IPS-NIHi11 (cell line): ENCODE measurements around the gene ENAH.
"Not testable (repeated sequence)": the region's sequence is repeated elsewhere in the genome, so short reads cannot be mapped to it uniquely, and the experiment has no call there.

Experiments used
- DNase-seq: peaks from one replicate; pipeline ENCODE4 v3.0.0; 2012; ENCODE audit warnings: mixed read lengths, low spot score

ENAH gene

DNA sequence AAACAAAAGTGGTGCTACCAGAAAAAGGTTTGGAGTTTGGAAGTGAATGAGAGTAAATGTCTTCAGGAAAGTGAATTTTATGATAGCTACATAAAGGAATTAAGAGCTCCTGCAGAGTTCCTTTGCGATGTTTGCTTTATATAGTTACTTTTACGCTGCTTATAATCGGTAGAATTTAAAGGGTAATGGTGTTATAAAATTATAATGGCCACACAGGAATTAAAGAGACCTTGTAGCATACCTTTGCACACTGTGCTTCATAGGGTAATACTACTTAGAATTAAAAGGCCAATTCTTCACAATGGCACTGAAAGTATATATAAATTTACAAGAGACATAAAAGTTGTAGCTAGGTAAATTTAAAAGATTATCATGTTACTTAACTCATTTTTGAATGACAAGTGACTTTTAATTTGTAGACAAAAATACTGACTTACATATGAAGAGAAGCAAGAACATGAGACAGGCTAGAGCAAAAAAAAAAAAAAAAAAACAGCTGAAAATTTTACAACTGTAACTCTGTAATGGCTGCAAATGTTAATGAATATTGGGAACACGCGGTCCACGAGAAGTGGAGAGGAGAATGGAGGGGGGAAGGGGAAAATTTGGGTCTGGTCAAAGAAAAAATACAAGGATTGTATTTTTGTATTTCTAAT, 159.2 kb downstream of the ENAH start:
- DNase-seq: no peak

DNA sequence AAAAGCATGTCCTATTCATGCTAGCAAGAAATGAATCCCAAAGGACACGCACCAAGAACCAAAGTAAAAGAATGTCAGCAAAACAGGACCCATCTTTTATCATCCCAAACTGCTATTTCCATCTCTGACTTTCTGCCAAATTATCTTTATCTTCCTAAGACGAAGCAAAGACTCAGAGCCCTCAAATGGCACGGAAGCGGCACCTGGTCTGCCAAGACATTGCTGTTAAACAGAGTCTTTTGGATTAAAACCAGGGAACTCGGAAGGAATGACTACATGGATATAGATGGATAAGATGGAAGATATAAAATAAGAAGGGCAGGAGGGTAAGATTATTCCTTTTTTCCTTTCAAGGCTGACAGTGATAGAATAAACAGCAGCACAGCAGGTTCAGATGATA, 164.2 kb downstream of the ENAH start:
- DNase-seq: no peak

DNA sequence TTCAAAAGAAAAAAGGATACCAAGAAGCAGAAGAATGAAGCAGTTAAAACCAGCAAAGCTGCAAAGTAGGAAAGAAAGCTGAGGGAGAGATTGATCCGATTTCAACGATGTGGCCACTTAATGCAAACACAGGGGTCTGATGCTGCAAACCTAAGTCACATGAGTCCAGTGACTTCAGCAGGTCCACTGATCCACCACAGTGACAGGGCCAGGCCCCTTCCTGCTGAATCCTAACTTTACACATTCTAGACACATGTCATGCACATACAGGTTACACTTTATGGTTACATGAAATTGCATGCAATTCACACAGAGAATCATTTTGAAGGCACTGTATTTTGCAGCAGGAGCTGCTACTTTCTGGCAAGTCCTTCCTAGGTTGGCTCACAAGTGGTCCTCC, 166.1 kb downstream of the ENAH start:
- no peak for DNase-seq

- DNase-seq: no peak
Observed at GRCh38 chr1:225485991-225486530, 166.9 kb downstream of the ENAH start.

DNA sequence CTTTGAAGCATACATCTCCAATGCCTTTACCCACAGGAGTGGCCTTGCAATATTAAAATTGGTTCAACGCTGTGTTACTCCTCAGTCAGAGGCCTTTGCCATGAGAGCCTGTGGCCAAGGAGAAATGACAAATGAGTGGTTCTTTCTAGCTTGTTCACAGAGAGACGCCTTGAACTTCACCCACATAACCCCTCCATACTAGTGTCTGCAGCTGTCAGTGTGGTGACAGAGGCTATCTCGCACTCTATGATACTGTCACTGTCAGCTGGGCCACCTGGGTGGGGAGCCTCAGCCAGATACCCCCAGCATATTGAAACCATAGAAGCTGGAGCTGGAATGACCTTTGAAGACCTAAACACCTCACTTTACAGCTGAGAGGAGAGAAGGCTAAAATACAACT, 167.7 kb downstream of the ENAH start:
- DNase-seq: no peak

DNA sequence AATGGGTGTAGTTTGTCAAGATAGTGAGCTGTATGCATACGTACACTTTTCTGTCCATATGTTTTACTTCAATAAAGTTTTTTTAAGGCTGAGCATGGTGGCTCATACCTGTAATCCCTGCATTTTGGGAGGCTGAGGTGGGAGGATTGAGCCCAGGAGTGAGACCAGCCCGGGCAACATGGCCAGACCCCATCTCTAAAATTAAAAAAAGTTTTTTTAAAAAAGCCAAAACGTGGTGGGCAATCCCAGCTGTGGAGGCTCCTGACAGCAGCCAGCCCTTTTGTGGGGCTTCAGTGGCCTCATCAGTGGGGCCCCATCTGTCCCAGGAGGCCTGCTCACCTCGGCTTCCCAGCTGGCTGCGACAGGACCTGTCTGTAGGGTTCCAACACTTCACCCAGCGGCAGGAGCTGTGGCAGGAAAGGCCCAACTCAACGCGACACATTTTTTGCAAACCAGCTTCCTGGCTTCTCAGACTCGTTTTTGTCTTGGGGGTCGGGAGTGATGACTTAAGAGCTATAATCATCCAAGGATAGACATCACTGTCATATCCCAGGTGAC, 168.2 kb downstream of the ENAH start:
- no peak for DNase-seq

DNA sequence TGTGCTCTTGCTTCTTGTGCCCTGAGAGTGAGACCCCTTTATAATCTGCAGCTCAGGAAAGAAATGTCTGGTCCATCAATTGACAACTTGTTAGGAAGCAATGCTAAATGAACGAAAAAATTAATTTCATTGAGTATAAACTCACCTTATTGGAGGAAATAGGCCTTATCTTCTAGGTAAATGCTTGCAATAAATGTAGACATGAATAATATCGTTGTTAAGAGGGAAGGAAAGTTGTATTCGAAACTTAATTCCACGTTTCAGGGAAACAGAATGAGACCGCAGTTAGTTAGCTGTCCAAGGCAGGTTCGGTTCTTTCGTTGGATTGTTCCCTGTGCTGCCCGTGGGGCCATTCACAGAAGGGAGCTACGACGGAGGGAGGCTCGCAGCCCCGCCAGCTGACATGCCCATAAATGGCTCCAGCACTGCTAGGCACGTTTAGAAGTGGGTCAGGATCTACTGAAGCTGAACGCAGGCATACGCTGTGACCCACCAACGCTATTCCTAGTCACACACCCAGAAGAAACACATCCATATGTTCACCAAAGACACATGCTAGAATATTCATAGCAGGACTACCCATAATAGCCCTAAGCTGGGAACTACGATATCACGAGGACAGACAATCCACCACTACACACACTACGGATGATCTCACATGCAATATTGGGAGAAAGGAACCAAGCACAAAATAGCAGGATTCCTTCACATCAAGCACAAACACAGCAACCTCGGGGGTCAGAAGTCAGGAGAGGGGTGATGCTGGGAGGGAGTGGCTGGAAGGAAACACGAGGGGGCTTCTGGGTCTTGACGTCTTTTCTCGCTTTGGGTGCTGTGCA, 168.9 kb downstream of the ENAH start:
- no peak for DNase-seq

DNA sequence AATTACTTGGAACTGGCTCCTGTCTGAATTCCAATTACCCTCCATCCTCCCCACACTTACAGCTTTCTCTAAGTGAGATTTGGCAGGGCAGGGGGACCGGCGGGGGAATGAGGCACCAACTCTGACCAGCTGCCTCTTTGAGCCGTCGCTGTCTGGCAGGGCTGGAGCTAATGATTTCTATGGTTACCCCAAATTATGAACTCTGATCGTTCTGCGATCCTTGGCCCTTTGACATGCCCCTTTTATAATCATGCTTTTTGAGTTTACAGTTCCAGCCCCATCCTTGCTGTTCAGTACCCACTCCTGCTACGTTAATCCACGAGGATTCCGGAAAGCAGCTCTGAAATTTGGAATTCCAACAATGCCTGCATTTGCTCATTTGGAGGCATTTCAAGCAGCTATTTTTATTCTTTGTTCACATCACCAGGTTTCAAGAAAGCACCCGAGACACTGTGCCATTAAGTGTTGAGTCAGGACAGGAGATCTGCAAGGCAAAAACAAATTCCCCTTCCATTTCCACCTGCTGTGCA, 170.4 kb downstream of the ENAH start:
- no peak for DNase-seq

- DNase-seq: no peak
Observed at GRCh38 chr1:225481738-225482137, 171.2 kb downstream of the ENAH start.

DNA sequence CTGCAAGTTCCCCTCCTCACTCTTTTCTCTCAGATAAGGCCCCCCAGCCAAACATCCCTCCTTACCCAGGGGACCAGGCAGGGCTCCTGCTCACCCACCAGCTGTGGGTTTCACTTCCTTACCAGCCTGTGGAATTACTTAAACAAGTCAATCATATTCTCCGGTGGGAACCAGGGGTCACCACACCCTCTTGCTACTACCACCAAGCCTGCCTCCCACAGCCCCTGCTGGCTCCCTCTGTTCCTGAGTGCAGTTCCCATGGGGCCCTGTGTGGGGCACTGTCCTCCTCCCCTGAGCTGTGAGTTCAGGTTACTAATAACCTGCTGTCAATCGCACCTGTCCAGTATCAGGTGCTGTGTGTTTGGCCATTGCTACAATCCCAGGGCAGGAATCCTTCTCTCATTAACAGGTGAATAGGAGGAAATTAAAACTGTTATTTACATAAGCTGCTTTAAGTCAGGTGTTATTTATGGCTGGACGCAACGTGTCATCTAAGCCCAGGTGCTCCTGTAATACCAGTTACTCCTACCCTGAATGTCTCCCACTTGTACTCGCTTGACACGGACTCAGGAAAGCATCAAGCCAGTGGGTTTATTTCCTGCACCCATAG, 172.0 kb downstream of the ENAH start:
- DNase-seq: peak; percentile 82

GRCh38 chr1:225479996-225480720, 172.8 kb downstream of the ENAH start:
- no peak for DNase-seq

DNA sequence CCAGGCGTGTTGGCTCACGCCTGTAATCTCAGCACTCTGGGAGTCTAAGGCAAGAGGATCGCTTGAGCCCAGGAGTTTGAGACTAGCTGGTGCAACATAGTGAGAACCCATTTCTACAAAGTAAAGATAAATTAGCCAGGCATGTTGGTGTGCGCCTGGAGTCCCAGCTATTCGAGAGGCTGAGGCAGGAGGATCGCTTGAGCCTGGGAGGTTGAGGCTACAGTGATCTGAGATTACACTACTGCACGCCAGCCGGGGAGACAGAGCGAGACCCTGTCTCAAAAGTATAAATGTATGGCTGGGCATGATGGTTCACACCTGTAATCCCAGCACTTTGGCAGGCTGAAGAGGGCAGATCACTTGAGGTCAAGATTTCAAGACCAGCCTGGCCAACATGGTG, 173.6 kb downstream of the ENAH start:
- DNase-seq: no peak

GRCh38 chr1:225477296-225477911, 175.5 kb downstream of the ENAH start:
- DNase-seq: no peak

DNA sequence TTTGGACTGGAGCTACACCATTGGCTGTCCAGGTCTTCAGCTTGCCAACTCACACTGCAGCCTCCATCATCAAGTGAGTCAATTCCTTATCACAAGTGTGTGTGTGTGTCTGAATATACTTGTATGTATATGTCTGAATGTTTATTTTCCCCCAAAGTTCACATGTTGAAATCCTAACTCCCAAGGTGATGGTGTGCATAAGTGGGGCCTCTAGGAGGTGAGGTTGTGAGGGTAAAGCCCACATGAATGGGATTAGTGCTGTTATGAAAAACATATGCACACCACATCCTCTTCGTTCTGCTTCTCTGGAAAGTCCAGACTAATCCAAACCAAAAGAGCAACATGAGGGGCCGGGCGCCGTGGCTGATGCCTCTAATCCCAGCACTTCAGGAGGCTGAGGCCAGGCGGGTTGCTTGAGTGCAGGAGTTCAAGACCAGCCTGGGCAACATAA, 176.4 kb downstream of the ENAH start:
- DNase-seq: no peak

DNA sequence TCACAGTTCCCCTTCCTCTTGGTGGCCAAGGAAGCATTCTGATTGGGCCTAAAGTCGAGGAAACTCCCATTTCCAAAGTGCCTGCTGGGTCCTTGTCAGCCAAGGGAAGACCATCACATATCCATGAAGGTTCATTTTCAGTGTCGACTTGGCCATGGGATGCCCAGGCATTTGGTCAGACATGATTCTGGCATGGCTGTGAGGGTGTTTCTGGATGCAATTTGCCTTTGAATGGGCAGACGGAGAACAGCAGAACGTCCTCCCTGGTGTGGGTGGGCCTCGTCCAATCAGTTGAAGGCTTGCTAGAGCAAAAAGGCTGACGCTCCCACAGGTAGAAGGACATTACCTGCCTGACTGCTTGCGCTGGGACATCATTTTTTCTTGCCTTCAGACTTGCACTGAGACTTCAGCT, 176.8 kb downstream of the ENAH start:
- no peak for DNase-seq

GRCh38 chr1:225474986-225475820, 177.7 kb downstream of the ENAH start:
- DNase-seq: peak; percentile 94

DNA sequence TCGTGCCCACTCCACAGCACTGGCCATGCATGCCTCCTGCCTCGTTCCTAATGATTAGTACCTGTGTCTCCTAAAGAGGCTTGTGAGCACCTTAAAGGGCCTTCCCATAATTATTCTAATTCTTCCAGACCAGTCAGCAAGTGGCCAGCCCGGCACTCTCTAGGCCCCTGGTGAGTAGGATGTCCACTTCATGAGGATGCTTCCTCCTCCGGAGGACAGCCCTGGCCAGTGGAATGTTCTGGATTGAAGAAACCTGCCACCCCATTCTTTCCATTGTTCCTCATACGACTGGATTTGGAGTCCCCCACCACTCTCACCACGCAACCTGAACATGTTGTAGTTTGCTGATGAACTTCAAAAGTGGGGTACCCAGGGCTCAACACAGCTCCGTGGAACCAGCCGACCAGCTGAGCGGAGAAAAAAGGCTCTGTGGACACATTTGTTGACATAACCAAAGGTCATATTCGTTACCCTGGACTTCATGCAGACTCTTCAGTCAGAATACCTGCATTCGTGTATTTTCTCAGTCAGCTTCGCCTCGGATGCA, 178.4 kb downstream of the ENAH start:
- no peak for DNase-seq

GRCh38 chr1:225473676-225474438, 179.1 kb downstream of the ENAH start:
- not testable (repeated sequence) for DNase-seq

DNA sequence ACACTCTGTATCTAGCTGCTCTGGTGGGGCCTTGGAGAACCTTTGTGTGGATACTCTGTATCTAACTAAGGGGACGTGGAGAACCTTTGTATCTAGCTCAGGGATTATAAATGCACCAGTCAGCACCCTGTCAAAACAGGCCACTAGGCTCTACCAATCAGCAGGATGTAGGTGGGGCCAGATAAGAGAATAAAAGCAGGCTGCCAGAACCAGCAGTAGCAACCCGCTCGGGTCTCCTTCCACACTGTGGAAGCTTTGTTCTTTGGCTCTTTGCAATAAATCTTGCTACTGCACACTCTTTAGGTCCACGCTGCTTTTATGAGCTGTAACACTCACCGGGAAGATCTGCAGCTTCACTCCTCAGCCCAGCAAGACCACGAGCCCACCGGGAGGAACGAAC, 179.7 kb downstream of the ENAH start:
- DNase-seq: not testable (repeated sequence)
